Sigmoid colon (tissue), 7 donors: ENCODE results near the gene MS4A14. TPM values are rescaled to one million over a fixed set of nuclear protein-coding genes. Genes with fewer than 3 reads are reported as not detected.
"Not testable (repeated sequence)": the region's sequence is repeated elsewhere in the genome, so short reads cannot be mapped to it uniquely, and the experiment has no call there.

Experiments used
- DNase-seq: peaks from one replicate; pipeline ENCODE4 v3.0.0-alpha.2; 2019
- H3K27ac ChIP-seq, 4 donors: fragments of 200-600 bp; sonication (generic); one replicate each; pipeline ENCODE4 v1.5.1; 2016 to 2019; ENCODE audit warnings: mild to moderate bottlenecking in 1 of 4
- H3K27me3 ChIP-seq, 3 donors: fragments of 200-600 bp; sonication (generic); one replicate each; pipeline ENCODE4 v1.5.1; 2019; ENCODE audit warnings: mild to moderate bottlenecking in 1 of 3
- H3K36me3 ChIP-seq, 4 donors: fragments of 200-600 bp; sonication (generic); one replicate each; pipeline ENCODE4 v1.5.1; 2016 to 2019
- H3K4me1 ChIP-seq, 4 donors: fragments of 200-600 bp; sonication (generic); one replicate each; pipeline ENCODE4 v1.5.1; 2017 to 2019
- H3K4me3 ChIP-seq, 4 donors: fragments of 200-600 bp; sonication (generic); one replicate each; pipeline ENCODE4 v1.5.1; 2017 to 2019; ENCODE audit warnings: mild to moderate bottlenecking in 2 of 4, moderate library complexity in 1 of 4
- H3K9me3 ChIP-seq, 4 donors: fragments of 200-600 bp in 3 of 4; sonication (generic) in 3 of 4; one replicate each; pipeline versions ENCODE4 v1.5.1 to v1.6.1; 2013 to 2019
- EP300 ChIP-seq, 4 donors: sonication (generic); formaldehyde crosslinking; IDR thresholded peaks; one replicate each; pipeline ENCODE4 v1.6.1; 2017; ENCODE audit warnings: antibody characterized with exemption in 4 of 4
- POLR2A ChIP-seq, 2 donors: fragments of 450-650 bp; IDR thresholded peaks; one replicate each; pipeline ENCODE4 v1.6.1; 2016; ENCODE audit warnings: antibody characterized with exemption in 2 of 2, mild to moderate bottlenecking in 2 of 2, moderate library complexity in 2 of 2
- POLR2AphosphoS5 ChIP-seq, 4 donors: sonication (generic); formaldehyde crosslinking; IDR thresholded peaks; one replicate each; pipeline ENCODE4 v1.6.1; 2017; ENCODE audit warnings: antibody characterized with exemption in 4 of 4
- WGBS, 2 donors: extraction: QIAGEN DNeasy Blood & Tissue Kit; methylation state at CpG; one replicate each; pipeline ENCODE4 v1.1.7; 2013; 5-methylcytosine and 5-hydroxymethylcytosine counted together
- intact Hi-C: fragments of 100-400 bp; cut with DNase I; formaldehyde crosslinking; loops from one replicate; pipeline ENCODE4 v1.15.1; 2023
- polyA plus RNA-seq, 3 donors: library from polyadenylated mRNA; stranded (reverse); fragments of 200-250 nt; gene quantifications; one replicate each; pipeline ENCODE4 v1.2.3, GENCODE V29; 2013
- total RNA-seq, 4 donors: library from RNA; depleted of rRNA; stranded (reverse); fragments of >200 nt; gene quantifications; one replicate each; pipeline ENCODE4 v1.1.0, GENCODE V29; 2016
- TF ChIP-seq, protein P1 (sequence below), 4 experiments: fragments of 450-650 bp in 3 of 4; fragments of 200-600 bp in 1 of 4; IDR thresholded peaks; one replicate each; pipeline ENCODE4 v1.5.1; 2016 to 2019; ENCODE audit warnings: antibody characterized with exemption in 4 of 4, mild to moderate bottlenecking in 3 of 4, moderate library complexity in 2 of 4
- donor health status: healthy with polysubstance abuse.
- donor health status: Bipolar disorder and iron deficiency.
- donor health status: healthy.

Gene MS4A14
- total and polyA plus RNA-seq, 7 donors, result 0.25 to 7.2 (median 2.8) TPM; not detected in 2

GRCh38 chr11:60429272-60429671, 33.0 kb downstream of the MS4A14 start, which contains the start of gene MS4A5:
Gene MS4A5, plus strand, starts transcription at chr11:60429572. Its CDS starts 103 bp downstream, at chr11:60429675.
- DNase-seq, result no peak
- H3K27ac ChIP-seq, result no peak within 1 kb of the TSS
- no peaks in the 10 kb centered on the region for H3K4me1 ChIP-seq
- no peaks in the 10 kb centered on the region for H3K9me3 ChIP-seq
- 95 to 97% methylated on average over 5 of the region's 5 CpGs for WGBS, 2 donors
- no peaks in the 10 kb centered on the region for H3K27me3 ChIP-seq
- no peak within 1 kb of the TSS for H3K4me3 ChIP-seq
- intact Hi-C loops, result no loop called here
- TF ChIP-seq EP300 (IDR thresholded peaks at IDR 0.05) (no peak), POLR2AphosphoS5 (IDR thresholded peaks at IDR 0.05) (no peak), POLR2A (IDR thresholded peaks at IDR 0.05) (no peak)
- TF ChIP-seq, protein P1, sequence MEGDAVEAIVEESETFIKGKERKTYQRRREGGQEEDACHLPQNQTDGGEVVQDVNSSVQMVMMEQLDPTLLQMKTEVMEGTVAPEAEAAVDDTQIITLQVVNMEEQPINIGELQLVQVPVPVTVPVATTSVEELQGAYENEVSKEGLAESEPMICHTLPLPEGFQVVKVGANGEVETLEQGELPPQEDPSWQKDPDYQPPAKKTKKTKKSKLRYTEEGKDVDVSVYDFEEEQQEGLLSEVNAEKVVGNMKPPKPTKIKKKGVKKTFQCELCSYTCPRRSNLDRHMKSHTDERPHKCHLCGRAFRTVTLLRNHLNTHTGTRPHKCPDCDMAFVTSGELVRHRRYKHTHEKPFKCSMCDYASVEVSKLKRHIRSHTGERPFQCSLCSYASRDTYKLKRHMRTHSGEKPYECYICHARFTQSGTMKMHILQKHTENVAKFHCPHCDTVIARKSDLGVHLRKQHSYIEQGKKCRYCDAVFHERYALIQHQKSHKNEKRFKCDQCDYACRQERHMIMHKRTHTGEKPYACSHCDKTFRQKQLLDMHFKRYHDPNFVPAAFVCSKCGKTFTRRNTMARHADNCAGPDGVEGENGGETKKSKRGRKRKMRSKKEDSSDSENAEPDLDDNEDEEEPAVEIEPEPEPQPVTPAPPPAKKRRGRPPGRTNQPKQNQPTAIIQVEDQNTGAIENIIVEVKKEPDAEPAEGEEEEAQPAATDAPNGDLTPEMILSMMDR (IDR thresholded peaks at IDR 0.05), result no peak
- H3K36me3 ChIP-seq, result no peaks in the 10 kb centered on the region

DNA sequence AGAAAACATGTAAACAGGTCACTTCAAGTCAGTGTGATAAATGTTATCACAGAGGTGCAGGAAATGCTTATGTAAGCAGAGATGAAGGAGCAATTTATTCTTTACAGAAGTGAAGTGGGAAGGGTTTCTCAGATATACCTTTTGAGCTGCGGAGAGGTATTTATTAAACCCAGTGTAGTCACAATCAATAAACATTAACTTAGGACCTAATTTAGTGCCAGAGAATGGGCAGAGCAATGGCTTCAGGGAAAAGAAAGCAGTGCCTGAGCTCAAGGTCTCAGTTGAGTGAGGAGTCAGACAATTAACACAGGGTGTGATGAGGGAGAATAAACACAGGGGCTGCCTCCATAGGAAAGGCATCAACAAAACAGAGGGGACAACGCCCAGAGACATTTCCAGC, 35.0 kb downstream of the MS4A14 start:
- Histone ChIP-seq H3K4me3 (no peak overlapping the region), H3K9me3 (no peaks in the 10 kb centered on the region), H3K27me3 (no peaks in the 10 kb centered on the region), H3K36me3 (no peaks in the 10 kb centered on the region), H3K4me1 (no peaks in the 10 kb centered on the region), H3K27ac (no peak overlapping the region)
- no peak for DNase-seq
- TF ChIP-seq POLR2AphosphoS5 (IDR thresholded peaks at IDR 0.05), result no peak
- intact Hi-C loops, result no loop called here
- WGBS, 2 donors, result 33 to 68% methylated on average over 2 of the region's 2 CpGs

- no peak for DNase-seq
- H3K9me3 ChIP-seq, result no peaks in the 10 kb centered on the region
- no peaks in the 10 kb centered on the region for H3K36me3 ChIP-seq
- intact Hi-C loops, result no loop called here
- no peaks in the 10 kb centered on the region for H3K27me3 ChIP-seq
- no peak for TF ChIP-seq EP300 (IDR thresholded peaks at IDR 0.05)
- TF ChIP-seq POLR2AphosphoS5 (IDR thresholded peaks at IDR 0.05), result no peak
- TF ChIP-seq, protein P1 (IDR thresholded peaks at IDR 0.05), result no peak
- no peak overlapping the region for H3K27ac ChIP-seq
- WGBS, 2 donors, result 83 to 85% methylated on average over 4 of the region's 4 CpGs
- H3K4me3 ChIP-seq, result no peak overlapping the region
- no peaks in the 10 kb centered on the region for H3K4me1 ChIP-seq
Measured at GRCh38 chr11:60433401-60433800, 37.1 kb downstream of the MS4A14 start.

DNA sequence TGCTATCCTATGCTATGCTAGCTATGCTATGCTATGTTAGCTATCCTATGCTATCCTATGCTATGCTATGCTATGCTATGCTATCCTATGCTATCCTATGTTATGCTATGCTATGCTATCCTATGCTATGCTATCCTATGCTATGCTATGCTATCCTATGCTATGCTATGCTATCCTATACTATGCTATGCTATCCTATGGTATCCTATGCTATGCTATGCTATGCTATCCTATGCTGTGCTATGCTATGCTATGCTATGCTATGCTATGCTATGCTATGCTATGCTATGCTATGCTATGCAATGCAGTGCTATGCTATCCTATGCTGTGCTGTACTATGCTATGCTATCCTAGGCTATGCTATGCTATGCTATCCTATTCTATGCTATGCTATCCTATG, 50.8 kb downstream of the MS4A14 start:
- H3K27me3 ChIP-seq, result no peaks in the 10 kb centered on the region
- H3K27ac ChIP-seq, result no peak overlapping the region
- no peaks in the 10 kb centered on the region for H3K4me1 ChIP-seq
- intact Hi-C loops, result no loop called here
- H3K4me3 ChIP-seq, result no peak overlapping the region
- no peaks in the 10 kb centered on the region for H3K36me3 ChIP-seq
- DNase-seq, result no peak
- H3K9me3 ChIP-seq, result no peaks in the 10 kb centered on the region
- no peak for TF ChIP-seq POLR2AphosphoS5 (IDR thresholded peaks at IDR 0.05)
- TF ChIP-seq EP300 (IDR thresholded peaks at IDR 0.05), result no peak
- TF ChIP-seq, protein P1 (IDR thresholded peaks at IDR 0.05), result no peak
- no peak for TF ChIP-seq POLR2A (IDR thresholded peaks at IDR 0.05)

DNA sequence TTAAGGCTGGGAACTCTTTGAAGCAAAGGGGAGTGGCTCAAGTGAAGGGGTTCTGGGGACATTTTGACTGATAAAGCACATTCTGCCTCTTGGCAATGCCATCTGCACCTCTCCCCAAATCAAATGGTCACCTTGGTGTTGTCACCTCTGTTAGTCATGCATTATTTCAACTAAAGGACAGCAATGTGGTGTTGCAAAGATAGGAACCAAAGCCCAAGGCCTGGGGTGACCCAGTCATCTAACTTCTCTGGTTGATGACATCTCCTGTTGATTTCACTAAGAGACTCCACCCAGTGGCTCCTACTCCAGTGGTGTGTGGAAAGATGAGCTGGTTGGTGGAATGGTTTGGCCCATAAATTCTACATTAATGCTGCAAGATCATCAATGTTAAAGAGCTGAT, 51.6 kb downstream of the MS4A14 start:
- Histone ChIP-seq H3K4me1 (no peaks in the 10 kb centered on the region), H3K36me3 (no peaks in the 10 kb centered on the region), H3K27me3 (no peaks in the 10 kb centered on the region), H3K9me3 (no peaks in the 10 kb centered on the region), H3K4me3 (no peak overlapping the region), H3K27ac (no peak overlapping the region)
- TF ChIP-seq POLR2AphosphoS5 (IDR thresholded peaks at IDR 0.05), result no peak
- TF ChIP-seq, protein P1 (IDR thresholded peaks at IDR 0.05), result no peak
- TF ChIP-seq EP300 (IDR thresholded peaks at IDR 0.05), result no peak
- TF ChIP-seq POLR2A (IDR thresholded peaks at IDR 0.05), result no peak
- intact Hi-C loops, result no loop called here
- no peak for DNase-seq

DNA sequence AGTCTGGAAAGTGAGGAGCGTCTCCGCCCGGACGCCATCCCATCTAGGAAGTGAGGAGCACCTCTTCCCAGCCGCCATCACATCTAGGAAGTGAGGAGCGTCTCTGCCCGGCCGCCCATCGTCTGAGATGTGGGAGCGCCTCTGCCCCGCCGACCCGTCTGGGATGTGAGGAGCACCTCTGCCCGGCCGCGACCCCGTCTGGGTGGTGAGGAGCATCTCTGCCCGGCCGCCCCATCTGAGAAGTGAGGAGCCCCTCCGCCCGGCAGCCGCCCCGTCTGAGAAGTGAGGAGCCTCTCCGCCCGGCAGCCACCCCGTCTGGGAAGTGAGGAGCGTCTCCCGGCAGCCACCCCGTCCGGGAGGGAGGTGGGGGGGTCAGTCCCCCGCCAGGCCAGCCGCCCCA, 54.9 kb downstream of the MS4A14 start:
- H3K4me1 ChIP-seq, DNase-seq, intact Hi-C loops, H3K27me3 ChIP-seq, H3K36me3 ChIP-seq, H3K4me3 ChIP-seq, H3K9me3 ChIP-seq, H3K27ac ChIP-seq: not testable (repeated sequence)
- 96% methylated on average over 30 to 32 of the region's 32 CpGs for WGBS, 2 donors
